Activated T-helper 1 cell treated with anti-CD3 and anti-CD28 coated beads, Interleukin-12 subunit alpha, Interleukin-12 subunit beta, Interleukin-2, Interleukin-4 antibody, amounts not matched to agents 30 ng/mL and 10 ng/mL and 1 ng/mL, durations not matched to agents 14 hours and 24 hours and 36 hours (primary cell): ENCODE measurements around the gene GALNS. TPM values are rescaled to one million over a fixed set of nuclear protein-coding genes. Genes with fewer than 3 reads are reported as not detected.
"Not testable (repeated sequence)": the region's sequence is repeated elsewhere in the genome, so short reads cannot be mapped to it uniquely, and the experiment has no call there.

ENCODE experiments used
- DNase-seq: peaks from one replicate; pipeline ENCODE4 v3.0.0; 2021; ENCODE audit warnings: low spot score
- H3K27ac Mint-ChIP-seq: one replicate; pipeline ENCODE4 v1.8.0; 2021; ENCODE audit warnings: mild to moderate bottlenecking, mixed read lengths
- H3K27me3 Mint-ChIP-seq: one replicate; pipeline ENCODE4 v1.8.0; 2022; ENCODE audit warnings: mild to moderate bottlenecking, moderate library complexity, mixed read lengths; ENCODE audit not compliant: insufficient read depth
- H3K36me3 Mint-ChIP-seq: one replicate; pipeline ENCODE4 v1.8.0; 2021; ENCODE audit warnings: low read depth, mixed read lengths
- H3K4me1 Mint-ChIP-seq: one replicate; pipeline ENCODE4 v1.8.0; 2021; ENCODE audit warnings: low read depth, mixed read lengths
- H3K4me3 Mint-ChIP-seq: one replicate; pipeline ENCODE4 v1.8.0; 2021; ENCODE audit warnings: mild to moderate bottlenecking, moderate library complexity, mixed read lengths
- H3K9me3 Mint-ChIP-seq: one replicate; pipeline ENCODE4 v1.8.0; 2021; ENCODE audit warnings: mixed read lengths
- intact Hi-C: fragments of 100-400 bp; cut with micrococcal nuclease; formaldehyde crosslinking; loops from one replicate; pipeline ENCODE4 v1.15.1; 2024
- total RNA-seq: library from RNA; stranded (reverse); gene quantifications from 2 replicates; pipeline ENCODE4 v1.2.3, GENCODE V29; 2022

The GALNS gene
- total RNA-seq, 1 donor from 2014 or later = 21.9 TPM

GRCh38 chr16:88828711-88829110, 28.0 kb downstream of the GALNS start:
- DNase-seq = no peak
- H3K27me3 Mint-ChIP-seq = no peaks in the 10 kb centered on the region
- intact Hi-C loops = no loop called here
- no peak overlapping the region for H3K27ac Mint-ChIP-seq
- H3K4me3 Mint-ChIP-seq = no peak overlapping the region
- no peaks in the 10 kb centered on the region for H3K36me3 Mint-ChIP-seq
- H3K4me1 Mint-ChIP-seq = no peaks in the 10 kb centered on the region
- no peaks in the 10 kb centered on the region for H3K9me3 Mint-ChIP-seq

DNA sequence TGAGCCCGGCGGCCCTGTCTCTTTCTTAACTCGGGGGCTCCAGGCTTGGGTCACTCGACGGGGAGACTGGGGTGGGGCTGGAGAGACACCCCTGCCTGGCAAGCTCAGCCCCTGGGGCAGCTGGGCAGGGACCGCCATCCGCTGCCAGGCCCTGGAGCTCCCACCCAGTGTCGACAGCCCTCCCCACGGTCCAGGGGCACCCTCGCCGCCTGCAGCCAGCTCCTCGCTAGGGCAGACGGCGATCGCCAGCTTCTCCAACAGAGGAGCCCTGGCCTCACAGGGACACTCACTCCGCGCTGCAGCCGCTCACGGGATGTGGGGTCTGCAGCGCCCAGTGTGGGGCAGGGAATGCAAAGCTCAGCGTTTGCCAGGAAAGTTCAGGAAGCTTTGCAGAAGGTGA, 29.0 kb downstream of the GALNS start:
- Mint-ChIP-seq H3K4me3 (no peak overlapping the region), H3K36me3 (no peaks in the 10 kb centered on the region), H3K27me3 (no peaks in the 10 kb centered on the region), H3K4me1 (no peaks in the 10 kb centered on the region), H3K27ac (no peak overlapping the region), H3K9me3 (no peaks in the 10 kb centered on the region)
- intact Hi-C loops = no loop called here
- no peak for DNase-seq

- Mint-ChIP-seq H3K4me1 (no peaks in the 10 kb centered on the region), H3K27me3 (no peaks in the 10 kb centered on the region), H3K36me3 (no peaks in the 10 kb centered on the region), H3K4me3 (no peak overlapping the region), H3K9me3 (no peaks in the 10 kb centered on the region), H3K27ac (no peak overlapping the region)
- DNase-seq = no peak
- intact Hi-C loops = no loop called here
Observed at GRCh38 chr16:88826070-88826840, 30.5 kb downstream of the GALNS start.

DNA sequence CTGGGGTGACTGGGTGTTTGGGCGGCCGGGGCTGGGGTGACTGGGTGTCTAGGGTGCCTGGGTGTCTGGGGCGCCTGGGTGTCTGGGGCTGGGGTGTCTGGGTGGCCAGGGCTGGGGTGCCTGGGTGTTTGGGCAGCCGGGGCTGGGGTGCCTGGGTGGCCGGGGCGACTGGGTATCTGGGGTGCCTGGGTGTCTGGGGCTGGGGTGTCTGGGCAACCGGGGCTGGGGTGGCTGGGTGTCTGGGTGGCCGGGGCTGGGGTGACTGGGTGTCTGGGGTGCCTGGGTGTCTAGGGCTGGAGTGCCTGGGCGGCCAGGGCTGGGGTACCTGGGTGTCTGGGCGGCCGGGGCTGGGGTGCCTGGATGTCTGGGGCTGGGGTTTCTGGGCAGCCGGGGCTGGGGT, 31.6 kb downstream of the GALNS start:
- intact Hi-C loops = no loop called here
- Mint-ChIP-seq H3K27ac (no peak overlapping the region), H3K27me3 (no peaks in the 10 kb centered on the region), H3K36me3 (no peaks in the 10 kb centered on the region), H3K4me1 (no peaks in the 10 kb centered on the region), H3K9me3 (no peaks in the 10 kb centered on the region), H3K4me3 (no peak overlapping the region)
- DNase-seq = no peak

GRCh38 chr16:88824256-88825077, 32.3 kb downstream of the GALNS start:
- intact Hi-C loops = no loop called here
- Mint-ChIP-seq H3K36me3 (no peaks in the 10 kb centered on the region), H3K4me3 (no peak overlapping the region), H3K4me1 (no peaks in the 10 kb centered on the region), H3K27ac (no peak overlapping the region), H3K27me3 (no peaks in the 10 kb centered on the region), H3K9me3 (no peaks in the 10 kb centered on the region)
- DNase-seq = no peak

DNA sequence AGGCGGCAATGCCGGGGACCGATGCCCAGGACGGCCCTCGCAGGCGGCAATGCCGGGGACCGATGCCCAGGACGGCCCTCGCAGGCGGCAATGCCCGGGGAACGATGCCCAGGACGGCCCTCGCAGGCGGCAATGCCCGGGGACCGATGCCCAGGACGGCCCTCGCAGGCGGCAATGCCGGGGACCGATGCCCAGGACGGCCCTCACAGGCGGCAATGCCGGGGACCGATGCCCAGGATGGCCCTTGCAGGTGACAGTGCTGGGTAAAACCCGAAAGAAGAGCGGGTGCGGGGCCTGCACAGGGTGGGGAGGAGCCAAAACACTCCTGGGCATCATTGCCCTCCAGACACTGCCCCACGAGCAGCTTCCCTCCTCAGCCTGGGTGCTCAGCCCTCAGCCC, 33.1 kb downstream of the GALNS start:
- DNase-seq, H3K36me3 Mint-ChIP-seq, intact Hi-C loops, H3K4me3 Mint-ChIP-seq, H3K9me3 Mint-ChIP-seq, H3K4me1 Mint-ChIP-seq, H3K27ac Mint-ChIP-seq, H3K27me3 Mint-ChIP-seq: not testable (repeated sequence)

DNA sequence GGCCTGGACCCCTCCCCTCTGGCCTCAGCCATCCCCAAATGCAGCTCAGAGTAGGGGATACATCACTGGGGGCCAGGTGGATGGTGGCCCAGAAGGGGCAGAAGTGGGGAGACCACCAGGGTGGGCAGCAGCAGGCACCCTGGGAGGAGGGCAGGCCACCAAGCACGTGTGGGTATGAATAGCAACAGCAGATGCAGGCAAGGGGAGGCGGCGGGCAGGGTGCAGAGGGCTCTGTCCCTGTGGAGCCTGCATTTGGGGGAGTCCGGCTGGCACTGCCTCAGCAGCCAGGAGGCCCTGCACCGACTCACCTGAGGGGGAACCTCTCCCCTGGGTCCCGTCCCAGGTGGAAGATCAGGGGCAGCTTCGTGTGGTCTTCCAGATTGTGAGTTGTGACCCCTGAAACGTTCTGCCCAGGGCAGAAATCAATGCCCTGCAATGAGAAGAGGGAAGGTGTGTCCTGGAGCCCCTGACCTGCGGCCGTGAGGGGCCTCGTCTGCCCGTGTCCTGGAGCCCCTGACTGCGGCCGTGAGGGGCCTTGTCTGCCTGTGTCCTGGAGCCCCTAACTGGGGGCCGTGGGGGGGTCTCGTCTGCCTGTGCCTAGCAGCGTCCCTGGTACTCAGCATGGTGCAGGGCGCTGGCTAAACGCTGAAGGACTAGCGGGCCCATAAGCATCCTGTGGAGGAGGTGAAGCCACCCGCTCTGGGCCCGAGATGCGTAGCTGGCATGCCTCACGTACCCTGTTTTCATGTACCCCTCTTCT, 34.3 kb downstream of the GALNS start:
- Mint-ChIP-seq H3K4me1 (no peaks in the 10 kb centered on the region), H3K27ac (no peak overlapping the region), H3K4me3 (no peak overlapping the region), H3K36me3 (no peaks in the 10 kb centered on the region), H3K9me3 (no peaks in the 10 kb centered on the region), H3K27me3 (no peaks in the 10 kb centered on the region)
- intact Hi-C loops = no loop called here
- DNase-seq = no peak

GRCh38 chr16:88821168-88821850, 35.4 kb downstream of the GALNS start:
- H3K36me3 Mint-ChIP-seq = no peaks in the 10 kb centered on the region
- no peak for DNase-seq
- no peaks in the 10 kb centered on the region for H3K9me3 Mint-ChIP-seq
- no peaks in the 10 kb centered on the region for H3K4me1 Mint-ChIP-seq
- intact Hi-C loops = no loop called here
- H3K4me3 Mint-ChIP-seq = no peak overlapping the region
- no peak overlapping the region for H3K27ac Mint-ChIP-seq
- no peaks in the 10 kb centered on the region for H3K27me3 Mint-ChIP-seq

DNA sequence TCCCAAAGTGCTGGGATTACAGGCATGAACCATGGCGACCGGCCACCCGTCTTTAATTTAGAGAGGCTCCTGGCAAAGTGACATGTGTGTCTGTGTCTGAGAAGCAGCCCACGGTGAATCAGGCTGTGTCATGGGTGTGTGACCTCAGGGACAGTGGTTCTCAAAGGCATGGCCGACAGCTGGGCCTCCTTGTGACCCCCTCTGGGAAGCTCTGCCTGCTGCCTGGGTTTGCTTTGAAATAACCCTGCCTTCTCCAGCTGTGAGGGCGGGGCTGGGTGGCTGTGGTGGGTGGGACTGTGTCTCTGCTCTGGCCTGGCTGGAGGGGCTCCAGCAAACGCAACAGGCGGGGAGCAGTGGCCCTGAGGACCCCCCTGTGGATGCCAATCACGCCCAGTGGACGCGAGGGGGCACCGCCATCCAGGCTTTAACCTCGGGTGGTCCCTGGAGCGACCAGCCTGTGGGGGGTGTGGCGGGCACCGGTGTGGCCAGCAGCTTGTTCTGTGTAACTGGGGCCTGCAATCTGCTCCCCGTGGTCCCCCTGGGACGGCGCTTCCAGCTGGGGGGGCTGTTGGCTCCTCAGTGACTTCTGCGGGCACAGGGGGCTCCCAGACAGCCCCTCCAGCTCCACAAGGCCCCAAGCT, 36.2 kb downstream of the GALNS start:
- no peaks in the 10 kb centered on the region for H3K9me3 Mint-ChIP-seq
- intact Hi-C loops = no loop called here
- no peak overlapping the region for H3K27ac Mint-ChIP-seq
- no peaks in the 10 kb centered on the region for H3K36me3 Mint-ChIP-seq
- H3K4me3 Mint-ChIP-seq = no peak overlapping the region
- DNase-seq = no peak
- H3K4me1 Mint-ChIP-seq = no peaks in the 10 kb centered on the region
- H3K27me3 Mint-ChIP-seq = no peaks in the 10 kb centered on the region

DNA sequence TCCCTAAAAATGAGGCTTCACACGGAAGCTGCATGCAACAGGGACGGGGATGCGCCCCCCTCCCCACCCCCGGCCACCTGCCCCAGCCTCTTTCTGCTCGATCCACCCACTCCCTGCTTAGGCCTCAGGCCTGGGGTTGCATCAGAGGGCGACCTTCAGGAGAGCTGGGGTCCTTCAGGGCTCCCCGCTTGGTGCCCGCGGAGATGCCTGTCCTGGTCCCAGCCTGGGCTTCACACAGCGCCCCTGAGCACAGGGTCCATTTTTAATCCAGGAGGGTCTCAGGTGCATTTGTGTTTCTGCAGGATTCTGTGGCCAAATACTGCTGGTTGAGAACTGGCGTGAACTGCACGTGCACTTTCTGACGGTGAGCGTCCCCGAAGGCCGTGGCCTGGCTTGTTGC, 37.6 kb downstream of the GALNS start:
- H3K27me3 Mint-ChIP-seq = no peaks in the 10 kb centered on the region
- no peaks in the 10 kb centered on the region for H3K36me3 Mint-ChIP-seq
- H3K9me3 Mint-ChIP-seq = no peaks in the 10 kb centered on the region
- no peaks in the 10 kb centered on the region for H3K4me1 Mint-ChIP-seq
- intact Hi-C loops = no loop called here
- no peak overlapping the region for H3K27ac Mint-ChIP-seq
- H3K4me3 Mint-ChIP-seq = no peak overlapping the region
- no peak for DNase-seq

GRCh38 chr16:88818575-88818874, 38.2 kb downstream of the GALNS start:
- intact Hi-C loops = no loop called here
- no peaks in the 10 kb centered on the region for H3K9me3 Mint-ChIP-seq
- H3K36me3 Mint-ChIP-seq = no peaks in the 10 kb centered on the region
- H3K4me1 Mint-ChIP-seq = no peaks in the 10 kb centered on the region
- no peak overlapping the region for H3K27ac Mint-ChIP-seq
- H3K4me3 Mint-ChIP-seq = no peak overlapping the region
- no peaks in the 10 kb centered on the region for H3K27me3 Mint-ChIP-seq
- no peak for DNase-seq

GRCh38 chr16:88817785-88818574, 38.8 kb downstream of the GALNS start:
- H3K4me1 Mint-ChIP-seq = no peaks in the 10 kb centered on the region
- H3K36me3 Mint-ChIP-seq = no peaks in the 10 kb centered on the region
- no peaks in the 10 kb centered on the region for H3K9me3 Mint-ChIP-seq
- H3K27me3 Mint-ChIP-seq = no peaks in the 10 kb centered on the region
- no peak overlapping the region for H3K27ac Mint-ChIP-seq
- intact Hi-C loops = no loop called here
- H3K4me3 Mint-ChIP-seq = no peak overlapping the region
- no peak for DNase-seq
